Lower leg skin (tissue), 3 donors: Measurements from ENCODE around the gene G2E3.

Experiments
- POLR2A ChIP-seq, 2 donors: fragments of 450-650 bp; IDR thresholded peaks; one replicate each; pipeline ENCODE4 v1.6.1; 2016 to 2017; ENCODE audit warnings: antibody characterized with exemption in 2 of 2, mild to moderate bottlenecking in 1 of 2, moderate library complexity in 1 of 2
- TF ChIP-seq, protein P1 (sequence below), 3 donors: fragments of 450-650 bp; IDR thresholded peaks; one replicate each; pipeline ENCODE4 v1.5.1; 2016; ENCODE audit warnings: antibody characterized with exemption in 3 of 3, mild to moderate bottlenecking in 3 of 3, moderate library complexity in 2 of 3

DNA sequence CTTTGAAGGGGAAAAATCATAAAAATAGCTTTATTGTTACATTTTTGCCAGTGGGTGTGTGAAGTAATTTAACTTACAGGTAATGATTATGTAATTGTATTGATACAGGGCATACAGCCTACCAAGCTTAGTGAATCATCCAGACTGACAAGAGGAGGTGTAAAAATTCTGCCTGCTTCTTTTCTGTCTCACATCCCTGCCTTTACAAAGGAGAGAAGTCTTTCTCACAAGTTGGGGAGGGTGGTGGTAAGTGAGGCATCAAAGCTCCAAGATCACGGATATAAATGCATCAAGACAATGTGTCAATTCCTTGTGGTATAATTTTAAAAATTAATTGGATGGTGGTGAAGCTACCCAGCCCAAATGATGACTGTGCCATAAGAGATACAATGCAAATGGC is 39.0 kb upstream of the G2E3 start:
- TF ChIP-seq, protein P1, sequence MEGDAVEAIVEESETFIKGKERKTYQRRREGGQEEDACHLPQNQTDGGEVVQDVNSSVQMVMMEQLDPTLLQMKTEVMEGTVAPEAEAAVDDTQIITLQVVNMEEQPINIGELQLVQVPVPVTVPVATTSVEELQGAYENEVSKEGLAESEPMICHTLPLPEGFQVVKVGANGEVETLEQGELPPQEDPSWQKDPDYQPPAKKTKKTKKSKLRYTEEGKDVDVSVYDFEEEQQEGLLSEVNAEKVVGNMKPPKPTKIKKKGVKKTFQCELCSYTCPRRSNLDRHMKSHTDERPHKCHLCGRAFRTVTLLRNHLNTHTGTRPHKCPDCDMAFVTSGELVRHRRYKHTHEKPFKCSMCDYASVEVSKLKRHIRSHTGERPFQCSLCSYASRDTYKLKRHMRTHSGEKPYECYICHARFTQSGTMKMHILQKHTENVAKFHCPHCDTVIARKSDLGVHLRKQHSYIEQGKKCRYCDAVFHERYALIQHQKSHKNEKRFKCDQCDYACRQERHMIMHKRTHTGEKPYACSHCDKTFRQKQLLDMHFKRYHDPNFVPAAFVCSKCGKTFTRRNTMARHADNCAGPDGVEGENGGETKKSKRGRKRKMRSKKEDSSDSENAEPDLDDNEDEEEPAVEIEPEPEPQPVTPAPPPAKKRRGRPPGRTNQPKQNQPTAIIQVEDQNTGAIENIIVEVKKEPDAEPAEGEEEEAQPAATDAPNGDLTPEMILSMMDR (IDR thresholded peaks at IDR 0.05) = no peak
- no peak for TF ChIP-seq POLR2A (IDR thresholded peaks at IDR 0.05)
